ENCODE measurements around the gene FEN1.

The FEN1 gene

GRCh38 chr11:61793083-61793828 is 545 bp downstream of the FEN1 start:
- DNase-seq (ENCODE audit: extremely low read depth in 1 of 2, low read depth in 1 of 2): no peak

GRCh38 chr11:61793829-61794204 is 1.1 kb downstream of the FEN1 start:
- no peak for DNase-seq (ENCODE audit: extremely low read depth in 1 of 2, low read depth in 1 of 2)

GRCh38 chr11:61794579-61794978 is 1.9 kb downstream of the FEN1 start:
- no peak for DNase-seq (ENCODE audit: extremely low read depth in 1 of 2, low read depth in 1 of 2)

GRCh38 chr11:61795459-61795858 is 2.7 kb downstream of the FEN1 start:
- DNase-seq (ENCODE audit: extremely low read depth in 1 of 2, low read depth in 1 of 2): no peak

- no peak for DNase-seq (ENCODE audit: extremely low read depth in 1 of 2, low read depth in 1 of 2)
These were observed 3.3 kb downstream of the FEN1 start for GRCh38 chr11:61795876-61796526.

GRCh38 chr11:61797263-61797944 is 4.7 kb downstream of the FEN1 start:
- DNase-seq (ENCODE audit: extremely low read depth in 1 of 2, low read depth in 1 of 2): no peak

GRCh38 chr11:61799665-61800284 is 7.1 kb downstream of the FEN1 start:
- DNase-seq (ENCODE audit: extremely low read depth in 1 of 2, low read depth in 1 of 2): no peak

GRCh38 chr11:61800331-61801281 is 7.9 kb downstream of the FEN1 start:
- DNase-seq (ENCODE audit: extremely low read depth in 1 of 2, low read depth in 1 of 2): no peak

- DNase-seq (ENCODE audit: extremely low read depth in 1 of 2, low read depth in 1 of 2): no peak
These were observed 9.9 kb downstream of the FEN1 start for GRCh38 chr11:61802605-61803004.

- no peak for DNase-seq (ENCODE audit: extremely low read depth in 1 of 2, low read depth in 1 of 2)
These were observed 11.4 kb downstream of the FEN1 start for GRCh38 chr11:61803889-61804647.

- DNase-seq (ENCODE audit: extremely low read depth in 1 of 2, low read depth in 1 of 2): no peak
These were observed 12.4 kb downstream of the FEN1 start for GRCh38 chr11:61805146-61805545.

GRCh38 chr11:61806785-61807184 is 14.1 kb downstream of the FEN1 start:
- DNase-seq (ENCODE audit: extremely low read depth in 1 of 2, low read depth in 1 of 2): no peak

GRCh38 chr11:61810671-61811175 is 18.0 kb downstream of the FEN1 start:
- no peak for DNase-seq (ENCODE audit: extremely low read depth in 1 of 2, low read depth in 1 of 2)

- DNase-seq (ENCODE audit: extremely low read depth in 1 of 2, low read depth in 1 of 2): no peak
These were observed 19.1 kb downstream of the FEN1 start for GRCh38 chr11:61811831-61812230.

- DNase-seq (ENCODE audit: extremely low read depth in 1 of 2, low read depth in 1 of 2): no peak
These were observed 20.2 kb downstream of the FEN1 start for GRCh38 chr11:61812736-61813411.

- DNase-seq (ENCODE audit: extremely low read depth in 1 of 2, low read depth in 1 of 2): no peak
These were observed 21.7 kb downstream of the FEN1 start for GRCh38 chr11:61814247-61814957.

- peak in 1 of 2 donors; percentile 37 for DNase-seq (ENCODE audit: extremely low read depth in 1 of 2, low read depth in 1 of 2)
These were observed 22.5 kb downstream of the FEN1 start for GRCh38 chr11:61814958-61815789.
